GM18873 (cell line): ENCODE results near the gene CARM1.
"Not testable (repeated sequence)": the region's sequence is repeated elsewhere in the genome, so short reads cannot be mapped to it uniquely, and the experiment has no call there.

ENCODE experiments used
- ATAC-seq: cut with Tn5 transposase; IDR thresholded peaks from one replicate; pipeline ENCODE4 v1.9.1; 2021; ENCODE audit warnings: mild to moderate bottlenecking, moderate library complexity, moderate number of reproducible peaks; ENCODE audit not compliant: unreplicated experiment, low FRiP score

CARM1 gene

GRCh38 chr19:10871711-10872545 lies 575 bp downstream of the CARM1 start:
- ATAC-seq, result peak; percentile 10

GRCh38 chr19:10872546-10873107 lies 1.3 kb downstream of the CARM1 start:
- no peak for ATAC-seq

- no peak for ATAC-seq
Measured at GRCh38 chr19:10874024-10874423, 2.7 kb downstream of the CARM1 start.

DNA sequence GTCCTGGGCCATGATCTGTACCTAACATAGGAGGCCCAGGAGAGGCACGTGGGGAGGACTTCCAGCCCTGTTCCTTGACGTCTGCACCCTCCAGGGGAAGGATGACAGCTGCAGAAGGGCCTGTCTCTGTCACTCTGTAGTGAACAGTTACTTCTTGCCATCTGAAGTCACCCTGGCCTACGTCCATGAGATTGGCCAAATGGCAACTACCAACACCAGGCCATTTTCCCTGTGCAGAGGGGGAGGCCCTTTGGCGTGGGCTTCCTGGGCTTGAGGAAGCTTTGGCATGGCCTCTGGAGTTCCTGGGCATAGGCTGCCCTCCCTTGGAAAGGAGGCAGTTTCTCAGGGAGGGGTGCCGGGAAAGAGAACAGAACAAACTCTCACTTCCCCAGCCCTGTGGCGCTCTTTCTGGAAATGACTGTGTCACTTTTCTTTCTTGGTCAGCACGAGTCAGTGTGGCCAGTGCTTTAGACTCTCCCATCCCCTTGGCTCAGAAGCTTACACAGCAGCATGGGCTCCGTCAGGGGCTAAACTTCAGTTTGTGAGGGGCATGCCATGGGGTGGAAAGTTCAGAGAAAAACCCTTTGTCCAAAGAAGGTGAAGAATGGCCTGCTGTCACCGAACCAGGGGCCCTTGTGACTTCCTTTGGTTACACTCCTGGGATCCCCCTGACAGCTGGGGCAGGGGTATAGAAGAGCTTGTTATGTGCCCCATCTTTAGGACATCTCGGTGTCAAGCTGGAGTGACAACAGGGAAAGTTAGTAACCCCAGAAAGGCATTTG lies 5.3 kb downstream of the CARM1 start:
- ATAC-seq, result peak; percentile 32

- not testable (repeated sequence) for ATAC-seq
Measured at GRCh38 chr19:10877608-10878007, 6.3 kb downstream of the CARM1 start.

DNA sequence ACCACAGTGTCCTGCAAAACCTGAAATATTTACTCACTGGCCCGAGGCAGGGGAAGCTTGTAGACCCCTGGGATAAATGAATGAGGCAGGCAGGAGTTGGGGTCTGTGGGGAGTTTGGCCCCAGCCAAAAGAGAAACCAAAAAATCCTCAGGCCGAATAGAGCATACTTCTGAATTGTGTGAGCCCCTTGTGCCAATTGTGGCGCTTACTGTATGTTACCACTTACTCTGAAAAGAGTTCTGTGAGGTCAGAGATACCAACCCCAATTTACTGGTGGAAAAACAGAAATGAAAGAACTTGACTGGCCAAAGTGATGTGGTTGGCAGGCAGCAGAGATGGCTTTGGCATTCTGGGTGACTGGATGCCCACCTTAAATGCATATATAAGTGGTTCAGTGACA lies 6.9 kb downstream of the CARM1 start:
- no peak for ATAC-seq

GRCh38 chr19:10881403-10882107 lies 10.2 kb downstream of the CARM1 start:
- no peak for ATAC-seq

GRCh38 chr19:10882108-10882457 lies 10.7 kb downstream of the CARM1 start:
- no peak for ATAC-seq

DNA sequence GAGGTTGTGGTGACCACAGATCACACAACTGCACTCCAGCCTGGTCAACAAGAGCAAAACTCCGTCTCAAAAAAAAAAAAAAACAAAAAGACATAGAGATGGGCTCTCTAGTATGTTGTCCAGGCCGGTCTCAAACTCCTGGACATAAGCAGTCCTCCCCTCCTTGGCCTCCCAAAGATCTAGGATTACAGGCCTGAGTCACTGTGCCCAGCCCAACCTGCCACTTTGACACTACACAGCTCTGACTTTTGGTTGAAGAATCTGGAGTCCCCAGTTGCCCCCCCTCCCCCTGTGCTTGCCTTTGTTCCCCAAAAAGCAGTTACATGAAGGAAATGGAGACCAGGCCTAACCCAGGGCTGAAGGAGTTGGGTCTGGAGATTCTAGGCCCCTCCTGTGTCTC lies 12.9 kb downstream of the CARM1 start:
- no peak for ATAC-seq

DNA sequence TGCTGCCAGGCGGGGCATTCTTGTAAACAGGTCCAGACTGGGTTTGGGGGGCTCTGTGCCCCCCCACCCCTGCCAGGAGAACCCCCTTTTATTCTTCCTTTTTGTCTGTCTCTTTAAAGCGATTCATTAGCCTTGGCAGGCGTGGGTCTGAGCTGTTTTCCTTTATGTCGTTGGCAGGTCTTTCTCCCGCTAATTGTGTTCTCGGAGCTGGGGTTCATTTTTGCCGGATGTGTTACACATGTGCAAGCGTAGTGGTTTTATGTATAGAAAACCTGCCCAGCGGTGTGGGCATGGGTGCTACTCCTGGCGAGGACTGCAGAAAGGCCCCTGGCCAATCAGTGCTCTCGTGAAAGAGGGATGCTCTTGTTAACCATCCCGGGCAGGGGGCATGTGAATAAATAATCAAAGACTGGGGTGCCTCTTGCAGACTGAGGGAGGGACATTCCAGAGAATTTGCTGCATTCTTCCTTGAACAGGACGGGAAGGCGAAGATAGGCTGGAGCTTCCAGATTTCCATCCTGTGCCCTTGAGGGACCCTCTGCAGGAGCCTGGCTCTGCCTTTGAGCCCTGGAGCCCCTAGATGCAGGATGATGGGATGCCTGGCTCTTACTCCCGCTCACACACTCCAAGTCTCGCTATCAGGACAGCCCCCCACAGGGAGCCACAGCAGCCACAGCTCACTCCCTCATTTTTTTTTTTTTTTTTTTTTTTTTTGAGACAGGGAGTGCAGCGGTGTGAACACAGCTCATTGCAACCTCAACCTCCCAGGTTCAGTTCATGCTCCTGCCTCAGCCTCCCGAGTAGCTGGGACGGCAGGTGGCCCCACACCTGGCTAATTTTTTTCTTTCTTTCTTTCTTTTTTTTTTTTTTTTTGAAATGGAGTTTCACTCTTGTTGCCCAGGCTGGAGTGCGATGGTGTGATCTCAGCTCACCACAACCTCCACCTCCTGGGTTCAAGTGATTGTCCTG lies 14.1 kb downstream of the CARM1 start:
- ATAC-seq, result no peak

DNA sequence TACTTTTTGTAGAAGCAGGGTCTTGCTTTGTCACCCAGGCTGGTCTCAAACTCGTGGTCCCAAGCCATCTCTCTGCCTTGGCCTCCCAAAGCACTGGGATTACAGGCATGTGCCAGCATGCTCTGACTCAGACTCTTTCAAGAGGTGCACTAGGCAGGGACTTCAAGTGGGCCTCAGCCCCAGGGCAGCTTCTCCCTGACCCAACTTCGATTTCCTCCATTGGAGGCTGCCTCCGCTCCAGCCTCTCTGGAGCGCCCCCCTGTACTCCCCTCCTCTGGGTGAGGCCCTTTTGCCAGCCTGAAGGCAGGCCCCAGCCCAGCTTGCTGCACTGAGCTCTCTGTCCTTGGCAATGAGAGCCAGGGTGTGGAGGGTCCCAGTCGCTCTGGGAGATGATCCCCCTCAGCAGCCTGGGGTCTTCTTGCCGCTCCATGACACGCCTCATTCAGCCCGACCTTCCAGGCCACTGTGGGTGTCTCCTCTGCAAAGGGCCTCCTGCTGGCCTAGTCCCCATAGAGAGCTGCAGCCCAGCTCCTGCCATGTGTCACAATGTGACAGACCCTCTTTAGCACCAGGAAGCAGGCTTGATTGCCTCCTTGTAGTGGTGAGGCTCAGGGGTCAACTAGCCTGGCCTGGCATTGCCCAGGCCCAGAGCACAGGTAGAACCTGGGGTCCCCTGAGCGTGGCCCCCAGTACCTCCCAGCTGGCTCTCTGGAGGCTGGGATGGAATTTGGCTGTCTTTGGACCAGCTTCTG lies 16.4 kb downstream of the CARM1 start:
- ATAC-seq, result no peak

DNA sequence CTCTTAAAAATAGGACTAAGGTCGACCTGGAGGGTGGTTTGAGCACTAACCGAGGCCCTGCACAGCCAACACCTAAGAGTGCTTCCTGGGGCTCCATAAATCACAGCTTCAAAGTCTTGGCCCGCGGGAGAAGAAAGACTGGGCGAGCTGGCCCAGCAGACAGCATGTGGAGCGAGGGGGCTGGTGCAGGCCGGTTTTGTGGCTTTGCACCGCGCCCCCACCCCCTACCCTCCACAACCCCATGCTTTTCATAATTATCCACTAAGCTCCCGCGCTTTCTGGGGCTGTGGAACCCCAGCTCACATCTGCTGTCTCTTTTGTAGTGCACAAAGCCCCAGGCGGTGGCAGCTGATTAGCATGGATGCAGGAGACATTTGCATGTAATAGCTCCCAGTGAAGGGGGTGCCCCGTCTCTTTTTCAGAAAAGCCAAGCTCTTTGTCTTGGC lies 17.1 kb downstream of the CARM1 start:
- ATAC-seq, result no peak

DNA sequence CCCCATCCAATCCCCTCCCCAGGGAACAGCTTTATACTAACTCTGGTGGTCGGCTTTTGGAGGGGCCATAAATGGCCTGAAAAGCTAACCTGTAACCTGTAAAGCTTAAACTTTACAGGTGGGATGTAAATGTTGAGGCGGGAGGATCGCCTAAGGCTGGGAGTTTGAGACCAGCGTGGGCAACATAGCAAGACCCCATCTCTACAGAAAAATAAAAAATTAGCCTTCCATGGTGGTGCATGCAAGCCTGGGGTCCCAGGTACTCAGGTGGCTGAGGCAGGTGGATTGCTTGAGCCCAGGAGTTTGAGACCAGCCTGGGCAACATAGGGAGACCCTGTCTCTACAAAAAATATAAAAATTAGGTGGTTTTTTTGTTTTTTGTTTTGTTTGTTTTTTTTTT lies 18.5 kb downstream of the CARM1 start:
- no peak for ATAC-seq

GRCh38 chr19:10891405-10892086 lies 20.2 kb downstream of the CARM1 start:
- ATAC-seq, result no peak

DNA sequence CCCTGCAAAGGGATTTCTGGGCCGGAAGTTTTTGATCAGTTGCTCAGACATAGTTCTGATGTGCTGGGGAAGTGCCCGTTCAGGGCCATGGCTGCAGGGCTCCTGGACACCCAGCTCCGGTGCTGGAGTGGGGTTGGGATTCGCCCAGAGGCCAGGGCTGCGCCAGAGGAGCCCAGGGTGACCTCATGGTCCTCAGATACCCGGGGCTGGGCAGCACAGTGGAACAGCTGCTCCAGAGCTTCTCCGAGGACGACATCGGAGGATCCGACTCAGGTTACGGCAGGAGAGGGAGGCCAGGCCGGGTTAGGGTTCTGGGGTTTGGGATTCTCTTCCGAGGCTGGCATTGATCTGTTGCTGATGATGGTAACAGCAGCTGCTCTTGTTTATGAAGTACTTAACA lies 20.9 kb downstream of the CARM1 start:
- no peak for ATAC-seq

GRCh38 chr19:10894911-10895213 lies 23.5 kb downstream of the CARM1 start:
- ATAC-seq, result no peak

DNA sequence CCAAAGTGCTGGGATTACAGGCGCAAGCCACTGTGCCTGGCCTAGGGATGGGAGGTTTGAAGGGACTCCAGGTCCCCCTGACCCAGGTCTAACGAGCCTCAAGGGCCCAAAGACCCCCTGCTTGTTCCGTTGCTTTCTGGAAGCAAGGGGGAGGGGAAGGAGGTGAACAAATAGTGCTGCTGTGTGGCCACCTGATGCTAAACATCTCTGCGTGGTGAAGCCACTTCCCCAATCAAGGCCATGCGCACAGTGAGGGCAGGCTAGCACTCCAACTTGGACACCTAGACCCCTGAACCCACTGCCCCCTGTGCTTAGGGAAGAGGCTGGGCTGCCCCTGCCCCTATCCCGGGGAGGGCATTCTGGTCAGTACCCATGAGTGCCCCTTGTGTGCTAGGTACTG lies 24.0 kb downstream of the CARM1 start:
- ATAC-seq, result no peak

DNA sequence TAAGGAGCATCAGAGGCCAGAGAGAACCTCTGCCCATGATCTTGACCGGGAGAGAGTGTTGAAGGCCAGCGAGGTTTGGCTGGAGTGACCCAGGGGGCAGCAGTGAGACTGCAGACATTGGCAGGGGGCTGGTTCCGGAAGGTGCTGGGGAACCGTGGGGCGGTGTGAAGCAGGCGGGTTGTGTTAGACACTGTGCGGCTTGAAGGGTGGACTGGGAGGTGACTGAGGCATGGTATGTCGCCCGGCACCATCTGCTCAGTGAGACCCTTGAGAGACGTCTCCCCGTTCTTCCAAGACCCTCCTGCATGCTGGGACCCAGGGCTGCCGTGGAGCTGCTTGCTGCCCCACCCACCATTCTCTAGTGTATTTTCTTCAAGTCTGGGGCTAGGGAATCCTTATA lies 24.6 kb downstream of the CARM1 start:
- ATAC-seq, result no peak
